H1 (cell line): ENCODE data around the gene TNKS2. TPM values are rescaled to one million over a fixed set of nuclear protein-coding genes. Genes with fewer than 3 reads are reported as not detected.

ENCODE experiments used
- CTCF ChIA-PET: fragments of 300-600 bp; sonication (Branson Sonifier 250); formaldehyde crosslinking; loops from one replicate; lab custom pipeline; 2021; ENCODE audit not compliant: partially characterized antibody; lab: Charles Lee
- POLR2A ChIA-PET: fragments of 300-600 bp; sonication (Branson Sonifier 250); formaldehyde crosslinking; loops from one replicate; lab custom pipeline; 2021; ENCODE audit warnings: inconsistent platforms; ENCODE audit not compliant: partially characterized antibody; lab: Charles Lee
- DNase-seq, 2 experiments: peaks; one replicate each; pipeline versions ENCODE4 v3.0.0 to v3.0.0-alpha.2; 2010 to 2022; ENCODE audit warnings: low spot score in 2 of 2, low read depth in 1 of 2, mixed read lengths in 1 of 2
- FAIRE-seq: peaks from 2 replicates; lab custom pipeline; 2011; peaks lifted over from hg19 to GRCh38; lab: Jason Lieb, UNC
- H2AFZ ChIP-seq: 2 replicates; pipeline ENCODE4 v1.8.1; 2012; ENCODE audit warnings: low read length, inconsistent platforms
- H2AK5ac ChIP-seq: 2 replicates; pipeline ENCODE4 v1.6.1; 2013; ENCODE audit warnings: low read depth, low read length
- H2BK120ac ChIP-seq: replicated peaks from 2 replicates; pipeline ENCODE3; 2013; ENCODE audit warnings: low read depth, low read length, inconsistent platforms
- H2BK12ac ChIP-seq: 2 replicates; pipeline ENCODE4 v1.6.1; 2013; ENCODE audit warnings: low read depth, low read length
- H2BK15ac ChIP-seq: 2 replicates; pipeline ENCODE4 v1.6.1; 2013; ENCODE audit warnings: low read length
- H2BK20ac ChIP-seq: 2 replicates; pipeline ENCODE4 v1.6.1; 2013; ENCODE audit warnings: low read length
- H2BK5ac ChIP-seq: 2 replicates; pipeline ENCODE4 v1.6.1; 2013; ENCODE audit warnings: low read depth, low read length
- H3K14ac ChIP-seq: 2 replicates; pipeline ENCODE4 v1.6.1; 2013; ENCODE audit warnings: inconsistent platforms; ENCODE audit not compliant: insufficient read length
- H3K18ac ChIP-seq: 2 replicates; pipeline ENCODE4 v1.6.1; 2013; ENCODE audit warnings: low read length; ENCODE audit errors: extremely low read depth
- H3K23ac ChIP-seq: 2 replicates; pipeline ENCODE4 v1.6.1; 2013; ENCODE audit warnings: inconsistent platforms; ENCODE audit not compliant: insufficient read length
- H3K23me2 ChIP-seq: 2 replicates; pipeline ENCODE4 v1.6.1; 2013; ENCODE audit warnings: low read depth, low read length
- H3K27ac ChIP-seq: 2 replicates; pipeline ENCODE4 v1.6.1; 2011; ENCODE audit warnings: low read depth, low read length, inconsistent platforms
- H3K27me3 ChIP-seq, 4 experiments: replicated peaks in 1 of 4; 1 replicate in 1 of 4; 2 replicates in 3 of 4; pipeline versions ENCODE4 v1.6.1 to v1.8.1; 2011 to 2013; ENCODE audit warnings: low read length in 3 of 4, mild to moderate bottlenecking in 3 of 4, inconsistent platforms in 2 of 4, mixed read lengths in 2 of 4, moderate library complexity in 1 of 4; ENCODE audit not compliant: control insufficient read depth in 3 of 4, insufficient read depth in 3 of 4; ENCODE audit errors: extremely low read depth in 1 of 4
- H3K36me3 ChIP-seq, 4 experiments: 2 replicates each; pipeline versions ENCODE4 v1.6.1 to v1.8.1; 2011 to 2013; ENCODE audit warnings: mild to moderate bottlenecking in 4 of 4, low read length in 3 of 4, moderate library complexity in 2 of 4, control low read depth in 1 of 4, inconsistent platforms in 1 of 4; ENCODE audit not compliant: insufficient read depth in 4 of 4, control insufficient read depth in 2 of 4
- H3K4ac ChIP-seq: replicated peaks from 2 replicates; pipeline ENCODE3; 2013; ENCODE audit warnings: low read length, low read depth, mixed read lengths, inconsistent platforms; ENCODE audit not compliant: insufficient read length
- H3K4me1 ChIP-seq, 4 experiments: replicated peaks in 1 of 4; 1 replicate in 1 of 4; 2 replicates in 3 of 4; pipeline versions ENCODE4 v1.6.1 to v1.8.1; 2011 to 2013; ENCODE audit warnings: low read length in 3 of 4, inconsistent platforms in 2 of 4, mixed read lengths in 1 of 4; ENCODE audit not compliant: insufficient read depth in 4 of 4, control insufficient read depth in 3 of 4
- H3K4me2 ChIP-seq, 2 experiments: 2 replicates each; pipeline versions ENCODE4 v1.6.1 to v1.8.1; 2011 to 2013; ENCODE audit warnings: low read depth in 2 of 2, low read length in 2 of 2, control low read depth in 1 of 2, inconsistent platforms in 1 of 2, mild to moderate bottlenecking in 1 of 2; ENCODE audit not compliant: insufficient read depth in 1 of 2
- H3K4me3 ChIP-seq, 4 experiments: fragments of 200-600, 300-600 bp in 1 of 4; sonication (generic), shearing (Covaris generic), sonication (Bioruptor Twin) in 1 of 4; 2 replicates each; pipeline versions ENCODE4 v1.5.1 to v1.8.1; 2011 to 2016; ENCODE audit warnings: low read length in 4 of 4, low read depth in 3 of 4, control low read depth in 2 of 4, inconsistent platforms in 2 of 4, mild to moderate bottlenecking in 2 of 4, mixed read lengths in 1 of 4, moderate library complexity in 1 of 4; ENCODE audit not compliant: insufficient read depth in 2 of 4; ENCODE audit errors: extremely low read depth in 1 of 4
- H3K56ac ChIP-seq: replicated peaks from 2 replicates; pipeline ENCODE3; 2013; ENCODE audit warnings: low read depth, mild to moderate bottlenecking, mixed read lengths, low read length, inconsistent platforms; ENCODE audit not compliant: insufficient read length
- H3K79me1 ChIP-seq: 2 replicates; pipeline ENCODE4 v1.6.1; 2013; ENCODE audit warnings: low read depth, low read length, control low read depth
- H3K79me2 ChIP-seq, 2 experiments: 2 replicates each; pipeline versions ENCODE4 v1.6.1 to v1.8.1; 2012 to 2013; ENCODE audit warnings: low read length in 2 of 2, mild to moderate bottlenecking in 2 of 2, inconsistent platforms in 1 of 2; ENCODE audit not compliant: insufficient read depth in 2 of 2, control insufficient read depth in 1 of 2
- H3K9ac ChIP-seq, 4 experiments: replicated peaks in 1 of 4; 1 replicate in 1 of 4; 2 replicates in 3 of 4; pipeline versions ENCODE4 v1.6.1 to v1.8.1; 2011 to 2013; ENCODE audit warnings: low read depth in 3 of 4, low read length in 3 of 4, control low read depth in 2 of 4, mild to moderate bottlenecking in 2 of 4, moderate library complexity in 2 of 4, inconsistent platforms in 1 of 4; ENCODE audit errors: extremely low read depth in 1 of 4
- H3K9me3 ChIP-seq, 2 experiments: 2 replicates each; pipeline versions ENCODE4 v1.6.1 to v1.8.1; 2012 to 2013; ENCODE audit warnings: mild to moderate bottlenecking in 2 of 2, moderate library complexity in 2 of 2, control low read depth in 1 of 2, inconsistent platforms in 1 of 2, low read depth in 1 of 2, low read length in 1 of 2, mixed read lengths in 1 of 2; ENCODE audit not compliant: insufficient read depth in 2 of 2
- H4K20me1 ChIP-seq, 2 experiments: replicated peaks in 1 of 2; 2 replicates each; pipeline versions ENCODE3 to v1.8.1; 2011 to 2013; ENCODE audit warnings: inconsistent platforms in 2 of 2, low read length in 2 of 2, mild to moderate bottlenecking in 1 of 2; ENCODE audit not compliant: insufficient read depth in 2 of 2, control insufficient read depth in 1 of 2
- H4K5ac ChIP-seq: 2 replicates; pipeline ENCODE4 v1.6.1; 2013; ENCODE audit warnings: low read length, low read depth, mixed read lengths, inconsistent platforms; ENCODE audit not compliant: insufficient read length
- H4K8ac ChIP-seq: 2 replicates; pipeline ENCODE4 v1.8.0; 2013; ENCODE audit warnings: mild to moderate bottlenecking, moderate library complexity, low read length, inconsistent platforms; ENCODE audit not compliant: insufficient read depth; ENCODE audit errors: extremely low read depth
- H4K91ac ChIP-seq: replicated peaks from 2 replicates; pipeline ENCODE3; 2013; ENCODE audit warnings: low read length, mixed read lengths, inconsistent platforms; ENCODE audit not compliant: insufficient read length
- KDM4A ChIP-seq: IDR thresholded peaks from one replicate; pipeline ENCODE4 v1.7.1; 2012; ENCODE audit warnings: low read depth, mild to moderate bottlenecking, moderate library complexity, low read length, inconsistent platforms; ENCODE audit not compliant: severe bottlenecking
- KDM5A ChIP-seq: fragments of 200-600 bp; IDR thresholded peaks from 2 replicates; pipeline ENCODE4 v1.7.1; 2012; ENCODE audit warnings: mild to moderate bottlenecking, low read length, inconsistent platforms, mixed read lengths
- RAD21 ChIP-seq, 2 experiments: IDR thresholded peaks in 1 of 2; conservative IDR thresholded peaks in 1 of 2; 2 replicates each; pipeline ENCODE4 v1.6.1; 2011; ENCODE audit warnings: low read depth in 2 of 2, low read length in 2 of 2, improper control_type of control experiment in 1 of 2, inconsistent platforms in 1 of 2, mild to moderate bottlenecking in 1 of 2, moderate library complexity in 1 of 2
- RFX5 ChIP-seq: IDR thresholded peaks from 2 replicates; pipeline ENCODE4 v1.6.1; 2011; ENCODE audit warnings: low read depth, low read length, improper control_type of control experiment, borderline replicate concordance
- WGBS, 2 experiments: shearing (Covaris generic) in 1 of 2; methylation state at CpG; one replicate each; pipeline versions ENCODE4 v1.1.6 to v1.1.7; 2013 to 2015; ENCODE audit warnings: low lambda C conversion rate in 2 of 2, mixed read lengths in 2 of 2, inconsistent platforms in 1 of 2, low coverage in 1 of 2, missing lambda C conversion rate in 1 of 2; ENCODE audit not compliant: insufficient replicate concordance in 2 of 2, insufficient coverage in 1 of 2, insufficient read length in 1 of 2; ENCODE audit errors: extremely low coverage in 1 of 2, missing lambda C conversion rate in 1 of 2; 5-methylcytosine and 5-hydroxymethylcytosine counted together
- polyA plus RNA-seq, 7 experiments: library from polyadenylated mRNA; depleted of rRNA in 3 of 7; stranded (reverse) in 5 of 7; unstranded in 2 of 7; fragments of >200 nt in 5 of 7; fragments of 200-250 nt in 2 of 7; gene quantifications; 1 replicate in 5 of 7; 2 replicates in 1 of 7; 4 replicates in 1 of 7; pipeline versions ENCODE4 v1.2.1 to v1.2.3, GENCODE V29; 2011 to 2013; ENCODE audit warnings: missing spikeins in 2 of 7, mixed read lengths in 2 of 7
- total RNA-seq: library from RNA; stranded (reverse); fragmentation: NEBNext Ultra II Directional; extraction: Animal tissue kit (Norgen Biotek cat#: 25700); gene quantifications from 2 replicates; pipeline ENCODE4 v1.2.1, GENCODE V29; 2021
- TF ChIP-seq, protein P1 (sequence below): IDR thresholded peaks from 2 replicates; pipeline ENCODE4 v1.6.1; 2012; ENCODE audit warnings: low read length, inconsistent platforms
- TF ChIP-seq, protein P2 (sequence below), 3 experiments: IDR thresholded peaks; 1 replicate in 2 of 3; 2 replicates in 1 of 3; pipeline versions ENCODE4 v1.5.1 to v1.6.1; 2011; ENCODE audit warnings: low read length in 3 of 3, mild to moderate bottlenecking in 3 of 3, inconsistent platforms in 2 of 3, low read depth in 1 of 3, moderate library complexity in 1 of 3; ENCODE audit not compliant: insufficient read depth in 1 of 3; ENCODE audit errors: control extremely low read depth in 1 of 3

Gene TNKS2
- total and polyA plus RNA-seq, 2 of the 8 experiments (the other 6 are each of a cell fraction or from before 2014, with no cell fraction given) = 23.3 to 73.6 TPM

DNA sequence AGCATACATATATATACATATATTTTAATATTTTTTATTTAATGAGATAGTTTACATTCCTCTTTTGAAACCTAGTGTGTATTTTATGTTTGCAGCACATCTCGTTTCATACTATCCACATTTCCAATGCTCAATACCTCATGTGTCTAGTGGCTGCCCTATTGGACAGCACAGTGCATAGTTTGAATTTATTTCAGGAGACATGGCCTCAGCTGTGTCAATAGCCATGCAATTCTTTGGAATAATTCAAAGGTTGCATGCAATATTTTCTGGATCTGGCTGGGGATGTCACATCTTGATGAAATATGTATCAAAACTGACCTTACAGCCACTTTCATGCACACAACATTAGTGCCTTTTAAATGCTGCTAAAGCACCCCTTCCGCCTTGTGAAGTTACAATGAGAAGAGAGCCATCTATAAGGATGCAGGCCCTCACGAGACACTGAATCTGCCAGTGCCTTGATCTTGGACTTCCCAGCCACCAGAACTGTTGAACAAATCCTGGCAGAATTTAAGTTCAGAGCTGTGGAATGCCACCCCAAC, 98.1 kb downstream of the TNKS2 start:
- no peaks in the 10 kb centered on the region for H3K36me3 ChIP-seq
- no peaks in the 10 kb centered on the region for H3K79me1 ChIP-seq
- ChIA-PET CTCF (interaction anchor here (1.0 to 1.5 kb wide), 2 partner anchors 16 to 40 kb away, joined by 3 to 5 read pairs; no protein-coding TSS in a partner anchor), POLR2A (interaction anchor here (1.0 to 1.2 kb wide), 2 partner anchors 11 to 69 kb away, joined by 3 read pairs; no protein-coding TSS in a partner anchor)
- no peaks in the 10 kb centered on the region for H3K23me2 ChIP-seq
- H2BK20ac ChIP-seq = no peak overlapping the region
- 0 out of 4 replicates have a peak, but pooled peaks cover 0 to 5% of the 10 kb centered on the region in 2 experiments for H3K9me3 ChIP-seq
- H2BK12ac ChIP-seq = no peak overlapping the region
- no peak overlapping the region for H2AK5ac ChIP-seq
- H4K5ac ChIP-seq = no peak overlapping the region
- no peaks in the 10 kb centered on the region for H3K27me3 ChIP-seq
- H4K20me1 ChIP-seq = no peaks in the 10 kb centered on the region
- H4K91ac ChIP-seq = peak overlapping the region; percentile 54
- WGBS, 2 experiments = 92% methylated on average over 3 of the region's 3 CpGs; no CpG with 5 or more reads in 1 of the 2 experiments
- H3K9ac ChIP-seq = no peak overlapping the region
- no peak overlapping the region for H4K8ac ChIP-seq
- no peak overlapping the region for H3K27ac ChIP-seq
- H3K79me2 ChIP-seq = no peaks in the 10 kb centered on the region
- peaks cover 0 to 3% (median 0%) of the 10 kb centered on the region in 4 experiments; a peak in 2 of 7 replicates for H3K4me1 ChIP-seq
- H2BK5ac ChIP-seq = no peak overlapping the region
- no peak for FAIRE-seq
- H3K14ac ChIP-seq = no peak overlapping the region
- H3K4me2 ChIP-seq = no peak overlapping the region
- H3K56ac ChIP-seq = no peak overlapping the region
- H2AFZ ChIP-seq = no peak overlapping the region
- no peak overlapping the region for H3K23ac ChIP-seq
- no peak overlapping the region for H2BK15ac ChIP-seq
- DNase-seq = no peak
- no peak overlapping the region for H3K4me3 ChIP-seq
- H2BK120ac ChIP-seq = no peak overlapping the region
- peak overlapping the region; percentile 61 for H3K4ac ChIP-seq
- H3K18ac ChIP-seq = no peak overlapping the region
- TF ChIP-seq KDM4A (no peak), RAD21 (IDR thresholded peaks at IDR 0.05 in 1 of 2, conservative IDR thresholded peaks at IDR 0.05 in 1 of 2; ENCODE audit: low read depth in 2 of 2, low read length in 2 of 2) (no peak), RFX5 (no peak), KDM5A (no peak)
- TF ChIP-seq, protein P1, sequence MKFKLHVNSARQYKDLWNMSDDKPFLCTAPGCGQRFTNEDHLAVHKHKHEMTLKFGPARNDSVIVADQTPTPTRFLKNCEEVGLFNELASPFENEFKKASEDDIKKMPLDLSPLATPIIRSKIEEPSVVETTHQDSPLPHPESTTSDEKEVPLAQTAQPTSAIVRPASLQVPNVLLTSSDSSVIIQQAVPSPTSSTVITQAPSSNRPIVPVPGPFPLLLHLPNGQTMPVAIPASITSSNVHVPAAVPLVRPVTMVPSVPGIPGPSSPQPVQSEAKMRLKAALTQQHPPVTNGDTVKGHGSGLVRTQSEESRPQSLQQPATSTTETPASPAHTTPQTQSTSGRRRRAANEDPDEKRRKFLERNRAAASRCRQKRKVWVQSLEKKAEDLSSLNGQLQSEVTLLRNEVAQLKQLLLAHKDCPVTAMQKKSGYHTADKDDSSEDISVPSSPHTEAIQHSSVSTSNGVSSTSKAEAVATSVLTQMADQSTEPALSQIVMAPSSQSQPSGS = no peak
- TF ChIP-seq, protein P2, sequence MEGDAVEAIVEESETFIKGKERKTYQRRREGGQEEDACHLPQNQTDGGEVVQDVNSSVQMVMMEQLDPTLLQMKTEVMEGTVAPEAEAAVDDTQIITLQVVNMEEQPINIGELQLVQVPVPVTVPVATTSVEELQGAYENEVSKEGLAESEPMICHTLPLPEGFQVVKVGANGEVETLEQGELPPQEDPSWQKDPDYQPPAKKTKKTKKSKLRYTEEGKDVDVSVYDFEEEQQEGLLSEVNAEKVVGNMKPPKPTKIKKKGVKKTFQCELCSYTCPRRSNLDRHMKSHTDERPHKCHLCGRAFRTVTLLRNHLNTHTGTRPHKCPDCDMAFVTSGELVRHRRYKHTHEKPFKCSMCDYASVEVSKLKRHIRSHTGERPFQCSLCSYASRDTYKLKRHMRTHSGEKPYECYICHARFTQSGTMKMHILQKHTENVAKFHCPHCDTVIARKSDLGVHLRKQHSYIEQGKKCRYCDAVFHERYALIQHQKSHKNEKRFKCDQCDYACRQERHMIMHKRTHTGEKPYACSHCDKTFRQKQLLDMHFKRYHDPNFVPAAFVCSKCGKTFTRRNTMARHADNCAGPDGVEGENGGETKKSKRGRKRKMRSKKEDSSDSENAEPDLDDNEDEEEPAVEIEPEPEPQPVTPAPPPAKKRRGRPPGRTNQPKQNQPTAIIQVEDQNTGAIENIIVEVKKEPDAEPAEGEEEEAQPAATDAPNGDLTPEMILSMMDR (IDR thresholded peaks at IDR 0.05; ENCODE audit: control extremely low read depth in 1 of 3, insufficient read depth in 1 of 3, low read depth in 1 of 3, low read length in 3 of 3) = no peak
